H9 (cell line): Measurements from ENCODE around the gene ASPN. TPM values are rescaled to one million over a fixed set of nuclear protein-coding genes. Genes with fewer than 3 reads are reported as not detected.

Experiments used
- DNase-seq: peaks from one replicate; pipeline ENCODE4 v3.0.0-alpha.2; 2017
- H2AFZ ChIP-seq: one replicate; pipeline ENCODE4 v1.6.1; 2013; ENCODE audit warnings: mild to moderate bottlenecking, low read length, control low read depth, moderate library complexity
- H2AK5ac ChIP-seq: 2 replicates; pipeline ENCODE4 v1.6.1; 2013; ENCODE audit warnings: low read length, control low read depth, mixed read lengths; ENCODE audit not compliant: insufficient read length
- H2BK120ac ChIP-seq: one replicate; pipeline ENCODE4 v1.6.1; 2013; ENCODE audit warnings: low read depth, mild to moderate bottlenecking, low read length, control low read depth, inconsistent platforms; ENCODE audit not compliant: poor library complexity, severe bottlenecking
- H2BK12ac ChIP-seq: 2 replicates; pipeline ENCODE4 v1.6.1; 2013; ENCODE audit warnings: low read length, control low read depth, mixed read lengths, low read depth; ENCODE audit not compliant: insufficient read length
- H2BK15ac ChIP-seq: 2 replicates; pipeline ENCODE4 v1.6.1; 2013; ENCODE audit warnings: low read depth, low read length, control low read depth
- H2BK20ac ChIP-seq: one replicate; pipeline ENCODE4 v1.6.1; 2013; ENCODE audit warnings: low read depth, mild to moderate bottlenecking, low read length, control low read depth, inconsistent platforms; ENCODE audit not compliant: poor library complexity, severe bottlenecking
- H2BK5ac ChIP-seq: 2 replicates; pipeline ENCODE4 v1.6.1; 2013; ENCODE audit warnings: low read length, control low read depth, mixed read lengths; ENCODE audit not compliant: insufficient read length
- H3K14ac ChIP-seq: 2 replicates; pipeline ENCODE4 v1.6.1; 2013; ENCODE audit warnings: low read length, control low read depth; ENCODE audit not compliant: insufficient read depth
- H3K18ac ChIP-seq: 2 replicates; pipeline ENCODE4 v1.6.1; 2013; ENCODE audit warnings: low read depth, mild to moderate bottlenecking, mixed read lengths, low read length, control low read depth; ENCODE audit not compliant: insufficient read length
- H3K23ac ChIP-seq: 2 replicates; pipeline ENCODE4 v1.6.1; 2013; ENCODE audit warnings: low read length, control low read depth, mixed read lengths, low read depth; ENCODE audit not compliant: insufficient read length
- H3K23me2 ChIP-seq: 2 replicates; pipeline ENCODE4 v1.6.1; 2013; ENCODE audit warnings: low read depth, mild to moderate bottlenecking, mixed read lengths, low read length, control low read depth; ENCODE audit not compliant: insufficient read length, poor library complexity, severe bottlenecking
- H3K27ac ChIP-seq: 2 replicates; pipeline ENCODE4 v1.5.1; 2013; ENCODE audit warnings: low read length, control low read depth, mixed read lengths, low read depth; ENCODE audit not compliant: insufficient read length
- H3K27me3 ChIP-seq: 2 replicates; pipeline ENCODE4 v1.6.1; 2013; ENCODE audit warnings: low read length, control low read depth, inconsistent platforms; ENCODE audit not compliant: insufficient read depth
- H3K4ac ChIP-seq: 2 replicates; pipeline ENCODE4 v1.6.1; 2013; ENCODE audit warnings: low read depth, mild to moderate bottlenecking, control low read depth, inconsistent platforms, low read length, moderate library complexity
- H3K4me1 ChIP-seq: 2 replicates; pipeline ENCODE4 v1.6.1; 2013; ENCODE audit warnings: low read length, control low read depth, inconsistent platforms; ENCODE audit not compliant: insufficient read depth
- H3K4me2 ChIP-seq: 2 replicates; pipeline ENCODE4 v1.6.1; 2013; ENCODE audit warnings: low read length, control low read depth, mixed read lengths; ENCODE audit not compliant: insufficient read length, insufficient read depth
- H3K56ac ChIP-seq: 2 replicates; pipeline ENCODE4 v1.6.1; 2013; ENCODE audit warnings: low read depth, mild to moderate bottlenecking, mixed read lengths, low read length, control low read depth; ENCODE audit not compliant: insufficient read length
- H3K79me1 ChIP-seq: 2 replicates; pipeline ENCODE4 v1.6.1; 2013; ENCODE audit warnings: low read depth, mild to moderate bottlenecking, moderate library complexity, low read length, control low read depth, inconsistent platforms; ENCODE audit not compliant: insufficient read depth, poor library complexity, severe bottlenecking
- H3K79me2 ChIP-seq: 2 replicates; pipeline ENCODE4 v1.6.1; 2013; ENCODE audit warnings: low read length, control low read depth, inconsistent platforms; ENCODE audit not compliant: insufficient read depth
- H3K9ac ChIP-seq: 2 replicates; pipeline ENCODE4 v1.6.1; 2013; ENCODE audit warnings: low read length, control low read depth, mixed read lengths; ENCODE audit not compliant: insufficient read length; ENCODE audit errors: extremely low read depth
- H3K9me3 ChIP-seq: one replicate; pipeline ENCODE4 v1.6.1; 2013; ENCODE audit warnings: low read depth, low read length, inconsistent platforms; ENCODE audit not compliant: control insufficient read depth
- H3T11ph ChIP-seq: one replicate; pipeline ENCODE4 v1.6.1; 2013; ENCODE audit warnings: mild to moderate bottlenecking, low read length, control low read depth, inconsistent platforms
- H4K20me1 ChIP-seq: one replicate; pipeline ENCODE4 v1.6.1; 2013; ENCODE audit not compliant: control insufficient read depth, insufficient read length, insufficient read depth
- H4K5ac ChIP-seq: 2 replicates; pipeline ENCODE4 v1.6.1; 2013; ENCODE audit warnings: low read depth, mild to moderate bottlenecking, mixed read lengths, low read length, control low read depth; ENCODE audit not compliant: insufficient read length
- H4K8ac ChIP-seq: replicated peaks from 2 replicates; pipeline ENCODE4 v1.6.1; 2013; ENCODE audit warnings: low read length, control low read depth, mixed read lengths, low read depth; ENCODE audit not compliant: insufficient read length
- H4K91ac ChIP-seq: 2 replicates; pipeline ENCODE4 v1.6.1; 2013; ENCODE audit warnings: low read depth, mild to moderate bottlenecking, moderate library complexity, mixed read lengths, low read length, control low read depth; ENCODE audit not compliant: insufficient read length
- H3K27ac Mint-ChIP-seq, 3 experiments: 2 replicates in 2 of 3; 3 replicates in 1 of 3; pipeline ENCODE4 v1.8.0; 2020 to 2021; ENCODE audit warnings: mixed read lengths in 3 of 3, mild to moderate bottlenecking in 1 of 3, moderate library complexity in 1 of 3
- H3K27me3 Mint-ChIP-seq: 2 replicates; pipeline ENCODE4 v1.8.0; 2021; ENCODE audit warnings: low read depth, mild to moderate bottlenecking, moderate library complexity, mixed read lengths
- H3K36me3 Mint-ChIP-seq, 3 experiments: 2 replicates in 2 of 3; 3 replicates in 1 of 3; pipeline ENCODE4 v1.8.0; 2020 to 2021; ENCODE audit warnings: low read depth in 3 of 3, mixed read lengths in 3 of 3; ENCODE audit not compliant: insufficient read depth in 1 of 3
- H3K4me1 Mint-ChIP-seq, 2 experiments: 2 replicates each; pipeline ENCODE4 v1.8.0; 2020; ENCODE audit warnings: mixed read lengths in 2 of 2
- H3K4me3 Mint-ChIP-seq, 2 experiments: 2 replicates in 1 of 2; 3 replicates in 1 of 2; pipeline ENCODE4 v1.8.0; 2020 to 2021; ENCODE audit warnings: mild to moderate bottlenecking in 2 of 2, mixed read lengths in 2 of 2, moderate library complexity in 1 of 2
- H3K9me3 Mint-ChIP-seq, 2 experiments: 2 replicates in 1 of 2; 3 replicates in 1 of 2; pipeline ENCODE4 v1.8.0; 2020; ENCODE audit warnings: mild to moderate bottlenecking in 2 of 2, mixed read lengths in 2 of 2, moderate library complexity in 1 of 2
- CTCF ChIP-seq: fragments of 200-600 bp; sonication (generic); conservative IDR thresholded peaks from 3 replicates; pipeline ENCODE4 v1.8.0; 2021; ENCODE audit warnings: antibody characterized with exemption, mild to moderate bottlenecking
- WGBS: extraction: QIAGEN DNeasy Blood & Tissue Kit; methylation state at CpG from one replicate; pipeline ENCODE4 v1.1.7; 2013; ENCODE audit warnings: missing lambda C conversion rate, low lambda C conversion rate, mixed read lengths; ENCODE audit not compliant: insufficient read length; ENCODE audit errors: extremely low coverage; 5-methylcytosine and 5-hydroxymethylcytosine counted together
- total RNA-seq: library from RNA; stranded (reverse); gene quantifications from 2 replicates; pipeline ENCODE4 v1.2.1, GENCODE V29; 2021

ASPN gene
- total RNA-seq, 1 experiment from 2014 or later: not detected

GRCh38 chr9:92525306-92525705 lies 43.0 kb upstream of the ASPN start:
- TF ChIP-seq CTCF: no peak
- H3K4ac ChIP-seq: no peak overlapping the region
- no peak overlapping the region for H3K27ac ChIP-seq
- no peaks in the 10 kb centered on the region for H3K9me3 Mint-ChIP-seq
- H3K4me1 Mint-ChIP-seq: peaks cover 0 to 4% of the 10 kb centered on the region in 2 experiments; a peak in 1 of 4 replicates
- no peak for DNase-seq
- no peak overlapping the region for H4K91ac ChIP-seq
- WGBS: no CpG with 5 or more reads among the region's 5 CpGs
- no peak overlapping the region for H3K27ac Mint-ChIP-seq
- no peak overlapping the region for H4K5ac ChIP-seq
- H3K9ac ChIP-seq: no peak overlapping the region
- no peaks in the 10 kb centered on the region; a peak in 1 of 7 replicates for H3K36me3 Mint-ChIP-seq
- no peak overlapping the region for H2BK20ac ChIP-seq
- H3K27me3 ChIP-seq: no peaks in the 10 kb centered on the region
- no peak overlapping the region for H3K18ac ChIP-seq
- no peaks in the 10 kb centered on the region for H4K20me1 ChIP-seq
- H3K4me3 Mint-ChIP-seq: no peak overlapping the region
- no peak overlapping the region for H2AK5ac ChIP-seq
- no peak overlapping the region for H4K8ac ChIP-seq
- H3K56ac ChIP-seq: no peak overlapping the region
- H3K4me2 ChIP-seq: no peak overlapping the region
- no peaks in the 10 kb centered on the region for H3K23me2 ChIP-seq
- no peak overlapping the region for H2BK12ac ChIP-seq
- H2BK120ac ChIP-seq: no peak overlapping the region
- H3K27me3 Mint-ChIP-seq: no peaks in the 10 kb centered on the region
- no peaks in the 10 kb centered on the region for H3K9me3 ChIP-seq
- no peak overlapping the region for H2BK15ac ChIP-seq
- H3K4me1 ChIP-seq: no peaks in the 10 kb centered on the region
- H2BK5ac ChIP-seq: no peak overlapping the region
- H3K14ac ChIP-seq: no peak overlapping the region
- no peak overlapping the region for H3T11ph ChIP-seq
- no peaks in the 10 kb centered on the region for H3K79me2 ChIP-seq
- H3K23ac ChIP-seq: no peak overlapping the region
- H3K79me1 ChIP-seq: no peaks in the 10 kb centered on the region
- H2AFZ ChIP-seq: no peak overlapping the region
